ENCODE results near the gene KRTAP10-3.

The KRTAP10-3 gene

DNA sequence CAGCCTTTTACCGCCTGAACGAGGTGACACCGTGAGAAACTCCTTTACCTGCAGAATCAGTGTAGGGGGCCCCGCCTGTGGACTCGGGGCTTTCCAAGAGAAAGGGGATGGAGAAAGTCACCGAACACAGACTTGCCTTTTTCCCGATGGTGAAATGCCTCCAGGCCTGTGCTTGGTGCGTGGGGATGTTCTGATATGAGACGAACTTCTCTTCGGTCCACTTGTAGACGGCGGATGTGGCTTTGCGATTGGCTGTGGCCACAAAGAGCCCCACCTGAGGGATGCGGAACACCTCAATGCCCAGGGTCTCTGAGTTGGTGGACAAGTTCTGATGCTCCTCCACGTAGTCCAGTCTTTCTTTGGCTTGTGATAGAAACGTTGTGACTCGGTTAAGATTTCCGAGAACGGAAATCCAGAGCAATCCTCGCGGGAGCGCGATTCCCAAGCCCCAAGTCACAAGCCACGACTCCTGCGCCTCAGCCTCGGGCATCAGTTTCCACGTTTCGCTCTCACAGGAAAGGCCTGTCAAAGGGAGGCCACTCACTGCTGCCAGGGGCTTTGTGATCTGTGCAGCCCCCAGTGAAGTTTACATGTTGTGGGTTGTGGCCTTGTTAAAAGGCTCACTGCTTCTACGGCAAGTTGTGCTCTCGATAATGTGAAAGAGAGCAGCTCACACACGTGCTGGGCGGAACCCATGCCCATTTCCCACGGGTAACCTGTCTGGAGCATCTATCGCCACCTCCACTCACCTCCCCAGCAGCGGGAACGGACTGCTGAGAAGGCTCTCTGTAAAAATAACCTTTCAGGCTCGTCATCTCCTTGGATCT is 31.2 kb downstream of the KRTAP10-3 start:
- DNase-seq: no peak

DNA sequence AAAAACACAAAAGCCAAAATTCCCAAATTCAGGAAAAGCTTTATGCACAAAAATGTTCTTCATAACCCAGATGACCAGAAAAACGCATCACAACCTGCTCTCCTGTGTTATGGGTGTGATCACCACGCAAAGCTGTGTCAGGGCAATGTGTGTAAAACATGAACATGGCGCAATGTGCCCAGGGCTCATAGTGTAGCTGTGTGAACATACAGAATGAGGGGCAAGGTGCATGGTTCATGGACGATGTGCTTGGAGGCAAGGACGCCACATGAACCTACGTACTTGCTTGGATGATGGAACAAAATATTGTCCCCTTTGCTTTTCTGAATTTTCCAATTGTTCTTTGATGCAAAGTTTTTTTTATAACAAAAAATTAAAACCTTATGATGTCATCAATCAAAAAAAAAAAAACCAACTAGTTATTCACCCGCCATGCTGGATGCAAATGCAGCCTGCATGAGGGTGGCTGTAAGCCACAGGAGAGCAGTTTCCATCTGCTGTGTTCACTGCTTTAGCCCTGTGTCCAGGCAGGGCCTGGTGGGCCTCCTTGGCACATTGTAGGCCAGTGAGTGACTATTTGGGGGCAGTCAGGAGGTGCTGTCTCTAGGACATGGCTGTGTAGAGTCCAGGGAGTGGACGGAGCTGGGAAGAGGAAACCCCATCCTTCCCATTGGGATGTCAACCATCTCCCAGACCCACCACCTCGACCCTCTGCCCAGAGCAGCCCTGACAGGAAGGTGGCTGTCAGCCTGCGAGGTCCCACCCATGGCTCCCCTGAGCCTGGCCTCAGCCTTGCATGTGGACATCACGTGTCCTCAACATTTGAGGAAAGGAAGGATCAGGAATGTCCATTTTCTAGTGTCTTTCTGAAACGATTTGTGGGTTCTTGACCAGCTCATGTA is 32.2 kb downstream of the KRTAP10-3 start:
- DNase-seq: no peak

DNA sequence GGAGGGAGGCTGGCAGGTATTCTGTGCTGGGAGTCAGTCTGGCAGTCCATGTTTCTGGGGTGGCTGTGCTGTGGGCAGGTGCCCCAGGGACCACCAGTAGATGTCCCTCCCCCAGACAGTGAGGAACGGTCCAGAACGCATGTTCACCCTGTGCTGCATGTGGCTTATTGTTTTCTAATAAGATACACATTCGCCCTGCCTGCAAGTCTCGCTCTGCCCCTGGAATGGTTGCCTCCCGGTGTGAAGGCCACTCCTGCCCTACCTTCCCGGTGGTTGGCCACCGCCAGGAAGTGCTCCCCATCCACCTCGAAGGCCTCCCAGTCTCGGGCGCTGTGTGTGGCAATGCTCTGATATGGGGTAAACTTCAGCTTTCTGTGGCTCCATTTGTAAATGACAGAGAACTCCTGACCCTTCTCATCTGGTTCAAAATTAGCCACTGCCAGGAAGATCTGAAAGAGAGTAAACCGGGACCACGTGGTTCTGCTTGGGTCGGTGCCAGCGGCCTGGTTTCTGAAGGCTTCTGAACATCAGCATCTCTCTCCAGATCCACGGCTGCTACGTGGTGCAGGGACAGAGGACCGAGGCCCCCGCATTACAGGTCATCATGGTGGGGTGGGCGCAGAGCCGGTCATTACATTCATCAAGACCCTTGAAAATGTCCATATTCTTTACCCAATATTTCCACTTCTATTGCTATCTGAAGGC is 33.1 kb downstream of the KRTAP10-3 start:
- DNase-seq: no peak

DNA sequence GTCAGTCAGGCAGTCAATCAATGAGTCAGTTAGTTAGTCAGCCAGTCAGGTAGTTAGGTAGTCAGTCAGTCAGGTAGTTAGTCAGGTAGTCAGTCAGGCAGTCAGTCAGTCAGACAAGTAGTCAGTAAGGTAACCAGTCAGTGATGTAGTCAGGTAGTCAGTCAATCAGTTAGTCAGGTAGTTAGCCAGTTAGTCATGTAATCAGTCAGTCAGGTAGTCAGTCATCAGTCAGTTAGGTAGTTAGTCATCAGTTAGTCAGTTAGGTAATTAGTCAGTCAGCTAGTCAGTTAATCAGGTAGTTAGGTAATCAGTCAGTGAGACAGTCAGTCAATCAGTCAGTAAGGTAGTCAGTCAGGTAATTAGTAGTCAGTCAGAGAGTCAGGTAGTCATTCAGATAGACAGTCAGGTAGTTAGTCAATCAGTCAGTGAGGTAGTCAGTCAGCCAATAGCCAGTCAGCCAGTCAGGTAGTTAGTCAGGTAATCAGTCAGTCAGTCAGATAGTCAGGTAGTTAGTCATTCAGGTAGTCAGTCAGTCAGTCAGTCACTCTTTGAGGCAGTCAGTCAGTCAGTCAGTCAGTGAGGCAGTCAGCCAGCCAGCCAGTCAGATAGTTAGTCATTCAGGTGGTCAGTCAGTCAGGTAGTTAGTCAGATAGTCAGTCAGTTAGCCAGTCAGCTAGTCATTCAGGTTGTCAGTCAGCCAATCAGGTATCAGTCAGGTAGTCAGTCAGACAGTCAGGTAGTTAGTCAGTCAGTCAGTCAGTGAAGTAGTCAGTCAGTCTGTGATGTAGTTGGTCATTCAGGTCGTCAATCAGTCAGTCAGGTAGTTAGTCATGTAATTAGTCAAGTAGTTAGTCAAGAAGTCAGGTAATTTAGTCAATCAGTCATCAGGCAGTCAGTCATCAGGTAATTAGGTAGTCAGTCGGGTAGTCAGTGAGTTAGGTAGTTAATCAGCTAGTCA is 33.9 kb downstream of the KRTAP10-3 start:
- DNase-seq: no peak

DNA sequence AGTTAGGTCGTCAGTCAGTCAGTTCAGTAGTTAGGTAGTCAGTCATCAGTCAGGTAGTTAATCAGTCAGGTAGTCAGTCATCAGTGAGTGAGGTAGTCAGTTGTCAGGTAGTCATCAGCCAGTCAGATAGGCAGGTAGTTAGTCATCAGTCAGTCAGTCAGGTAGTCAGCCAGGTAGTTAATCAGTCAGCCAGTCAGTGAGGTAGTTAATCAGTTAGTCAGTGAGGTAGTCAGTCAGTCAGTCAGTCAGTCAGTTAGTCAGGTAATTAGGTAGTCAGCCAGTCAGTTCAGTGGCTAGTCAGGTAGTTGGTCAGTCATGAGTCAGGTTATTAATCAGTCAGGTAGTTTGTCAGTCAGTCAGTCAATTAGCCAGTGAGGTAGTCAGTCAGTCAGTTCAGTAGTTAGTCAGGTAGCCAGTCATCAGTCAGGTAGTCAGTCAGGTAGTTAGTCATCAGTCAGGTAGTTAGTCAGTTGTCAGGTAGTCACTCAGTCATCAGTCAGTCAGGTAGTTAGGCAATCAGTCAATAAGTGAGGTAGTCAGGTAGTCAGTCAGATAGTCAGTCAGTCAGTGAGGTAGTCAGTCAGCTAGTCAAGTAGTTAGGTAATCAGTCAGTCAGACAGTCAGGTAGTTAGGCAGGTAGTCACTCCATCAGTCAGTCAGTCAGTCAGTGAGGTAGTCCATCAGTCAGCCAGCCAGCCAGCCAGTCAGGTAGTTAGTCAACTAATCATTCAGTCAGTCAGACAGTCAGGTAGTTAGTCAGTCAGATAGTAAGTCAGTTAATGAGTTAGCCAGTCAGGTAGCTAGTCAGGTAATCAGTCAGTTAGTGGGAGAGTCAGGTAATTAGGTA is 34.8 kb downstream of the KRTAP10-3 start:
- no peak for DNase-seq

DNA sequence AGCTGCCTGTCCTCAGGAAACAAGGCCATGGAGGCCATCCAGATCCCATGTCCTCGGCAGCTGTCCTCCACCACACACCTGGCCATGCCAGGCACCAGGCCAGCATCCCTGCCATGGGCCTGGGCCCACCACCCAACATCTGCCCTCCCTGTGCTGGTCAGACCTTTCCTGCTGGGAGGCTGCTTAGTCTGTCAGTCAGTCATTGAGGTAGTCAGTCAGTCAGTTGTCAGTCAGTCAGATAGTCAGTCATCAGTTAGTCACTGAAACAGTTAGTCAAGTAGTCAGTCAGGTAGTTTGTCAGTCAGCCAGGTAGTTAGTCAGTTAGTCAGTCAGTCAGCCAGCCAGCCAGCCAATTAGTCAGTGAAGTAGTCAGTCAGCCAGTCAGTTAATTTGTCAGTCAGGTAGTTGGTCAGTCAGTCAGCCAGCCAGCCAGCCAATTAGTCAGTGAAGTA is 35.8 kb downstream of the KRTAP10-3 start:
- no peak for DNase-seq

DNA sequence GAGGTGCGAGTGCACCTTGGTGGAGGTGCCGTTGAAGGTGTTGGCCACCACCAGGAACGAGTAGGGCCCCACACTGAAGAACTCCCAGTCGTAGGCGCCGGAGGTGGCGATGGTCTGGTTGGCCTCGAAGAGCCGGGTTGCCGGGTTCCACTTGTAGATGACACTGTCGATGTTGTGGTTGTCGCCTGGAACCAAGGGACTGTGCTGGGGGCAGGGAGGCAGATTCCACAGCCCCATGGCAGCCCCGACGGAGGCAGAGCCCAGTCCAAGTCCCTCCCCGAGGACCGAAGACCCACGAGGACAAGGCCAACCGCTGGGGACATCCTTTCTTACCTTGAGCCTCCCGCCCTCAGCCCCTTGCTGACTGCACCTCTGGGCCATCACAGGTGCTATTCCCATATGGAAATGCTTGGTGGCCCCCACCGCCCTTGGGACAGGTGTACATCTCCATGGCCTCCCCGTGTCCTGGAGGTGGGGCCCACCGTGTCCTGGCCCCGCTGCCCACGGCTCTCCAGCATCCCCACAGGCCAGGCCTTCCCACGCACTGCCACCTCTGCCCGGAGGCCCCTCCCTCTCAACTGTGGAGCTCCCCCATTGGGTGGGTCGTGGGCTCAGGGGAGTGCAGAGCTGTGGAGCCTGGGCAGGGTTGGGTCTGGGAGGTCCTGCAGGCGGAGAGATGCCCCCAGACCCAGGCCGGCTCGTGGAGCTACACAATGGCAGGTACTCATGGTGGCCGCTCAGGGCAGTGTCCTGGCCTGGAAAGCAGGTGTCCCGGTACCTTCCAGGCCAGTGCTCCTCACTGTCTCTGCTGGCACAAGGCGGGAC is 36.5 kb downstream of the KRTAP10-3 start:
- DNase-seq: no peak

DNA sequence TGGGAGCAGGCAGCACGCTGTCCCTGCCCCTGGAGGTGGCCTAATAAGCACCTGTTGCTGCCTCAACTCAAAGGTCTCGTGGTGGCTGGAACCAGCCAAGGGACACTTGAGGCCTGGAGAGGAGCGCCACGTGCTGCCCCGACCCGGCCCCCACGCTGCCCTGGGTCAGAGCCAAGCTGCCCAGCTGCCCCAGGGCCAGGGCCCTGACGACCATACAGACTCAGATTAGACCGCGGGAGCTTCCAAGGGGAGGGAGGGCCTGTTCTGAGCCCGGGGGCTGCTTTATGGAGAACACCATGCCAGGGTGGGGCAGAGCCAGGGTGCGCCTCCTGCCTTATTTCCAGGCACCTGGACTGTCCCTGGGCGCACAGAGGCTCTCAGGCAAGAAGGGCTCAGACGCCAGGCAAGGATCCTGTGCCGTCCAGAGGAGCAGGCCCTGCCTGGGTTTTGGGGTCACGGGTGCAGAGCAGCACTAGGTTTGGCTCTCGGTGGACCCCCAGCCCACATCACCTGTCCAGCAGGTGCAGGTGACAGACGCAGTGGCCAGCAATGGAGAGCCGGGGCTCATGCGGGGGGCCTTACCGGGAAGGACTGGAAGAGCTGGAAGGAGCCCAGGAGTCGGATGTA is 37.2 kb downstream of the KRTAP10-3 start:
- no peak for DNase-seq

DNA sequence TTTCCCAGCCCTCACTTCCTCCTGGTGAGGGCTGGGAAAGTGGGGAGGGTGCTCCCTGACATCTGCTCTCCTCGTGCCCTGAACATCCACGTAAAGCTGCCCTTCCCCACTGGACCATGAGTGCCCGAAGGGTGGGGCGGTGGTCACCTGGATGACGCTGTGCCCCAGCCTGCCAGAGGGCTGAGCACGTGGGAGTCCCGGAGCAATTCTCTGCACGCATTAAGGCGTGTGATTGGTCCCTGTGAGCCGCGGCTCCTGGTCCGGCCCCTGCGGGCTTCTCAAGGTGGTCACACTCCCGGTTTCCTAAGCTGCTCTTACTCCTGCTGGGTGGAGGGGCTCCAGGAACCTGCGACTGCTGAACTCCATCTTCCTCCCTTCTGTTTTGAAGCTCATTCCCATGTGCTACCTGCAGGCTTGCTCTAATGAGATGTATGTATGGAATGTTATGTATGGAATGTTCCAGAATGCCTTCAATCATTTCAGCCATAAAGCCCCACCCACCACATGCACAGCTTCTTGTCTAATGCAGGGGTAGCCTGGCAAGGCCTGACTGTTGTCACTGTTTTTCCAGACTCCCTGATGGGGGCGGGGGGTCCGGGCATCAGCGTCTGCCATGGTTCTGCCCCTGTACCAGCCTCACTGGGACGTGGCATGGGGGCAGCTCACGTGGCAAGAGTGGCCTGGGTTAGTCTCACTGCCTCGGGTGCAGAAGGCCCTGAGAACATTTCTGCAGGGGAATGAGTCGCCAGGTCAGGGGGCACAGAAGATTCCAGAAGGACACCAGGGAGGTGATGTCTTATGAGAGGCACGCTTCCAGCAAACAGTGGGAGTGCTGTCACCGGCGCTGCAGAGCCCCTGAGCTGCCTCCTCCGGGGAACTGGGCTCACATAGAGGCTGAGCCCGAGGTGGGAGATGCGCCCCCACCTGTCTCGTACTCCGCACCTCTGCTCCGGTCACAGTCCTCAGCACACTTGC is 38.0 kb downstream of the KRTAP10-3 start:
- DNase-seq: no peak

DNA sequence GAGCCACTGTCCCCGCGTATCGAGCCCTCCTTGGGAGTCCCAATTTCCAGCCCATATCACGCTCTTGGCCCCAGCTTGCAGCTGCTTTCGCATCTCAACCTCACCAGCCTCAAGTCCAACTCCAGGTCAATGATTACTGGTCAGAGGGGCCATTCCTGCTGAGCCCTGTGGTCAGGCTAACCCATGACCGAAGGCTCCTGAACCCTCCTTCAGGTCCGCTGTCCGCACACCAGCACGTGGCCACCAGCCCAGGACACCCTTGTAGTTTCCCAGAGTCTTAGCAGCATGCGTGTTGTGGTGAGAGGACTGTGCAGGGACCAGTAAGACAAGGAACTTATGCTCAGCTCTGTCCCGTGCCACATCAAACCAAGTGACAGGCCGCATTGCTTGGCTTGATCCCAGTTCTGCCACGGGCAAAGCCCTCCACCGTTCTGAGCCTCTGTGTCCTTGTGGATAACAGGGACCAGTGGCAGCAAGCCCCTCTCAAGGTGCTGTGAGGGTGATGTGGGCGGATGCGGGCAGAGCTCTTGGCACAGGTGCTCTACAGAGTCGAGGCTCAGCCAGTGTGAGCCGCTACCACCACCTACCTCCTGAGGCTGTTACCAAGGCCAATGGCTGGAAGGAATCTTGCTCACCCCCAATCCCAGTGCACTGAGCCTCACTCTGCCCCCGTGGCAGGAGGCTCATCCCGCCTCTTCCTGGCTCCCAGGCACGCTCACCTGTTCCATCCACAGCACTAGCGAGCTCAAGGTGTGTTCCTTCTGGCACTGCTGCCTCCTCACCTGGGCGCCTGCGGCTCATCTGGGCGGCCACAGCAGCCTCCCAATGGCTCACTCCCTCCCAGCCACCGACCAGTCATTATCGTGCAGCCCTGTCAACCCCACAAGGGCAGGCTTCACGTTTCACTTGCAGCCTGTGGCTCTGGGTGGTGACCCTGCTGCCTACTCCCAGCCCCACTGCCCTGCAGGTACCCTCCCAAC is 39.0 kb downstream of the KRTAP10-3 start:
- DNase-seq: no peak

DNA sequence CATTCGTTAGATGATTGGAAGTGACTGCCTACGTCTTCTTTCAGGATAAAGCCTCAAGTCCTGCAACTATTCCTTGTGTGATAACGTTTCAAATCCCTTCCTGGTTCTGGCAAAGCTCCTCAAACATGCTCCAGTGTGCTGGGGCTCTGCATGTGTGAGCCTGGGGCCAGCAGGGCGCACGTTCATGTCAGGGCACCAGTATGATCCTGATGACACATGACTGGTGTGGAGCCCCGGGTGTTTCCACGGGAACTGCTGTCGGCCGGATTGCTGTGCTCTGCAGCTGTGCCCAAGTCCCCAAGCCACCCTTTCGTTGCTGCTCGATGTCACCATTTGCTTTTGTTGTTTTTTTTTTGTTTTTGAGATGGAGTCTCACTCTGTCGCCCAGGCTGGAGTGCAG is 39.9 kb downstream of the KRTAP10-3 start:
- DNase-seq: no peak

DNA sequence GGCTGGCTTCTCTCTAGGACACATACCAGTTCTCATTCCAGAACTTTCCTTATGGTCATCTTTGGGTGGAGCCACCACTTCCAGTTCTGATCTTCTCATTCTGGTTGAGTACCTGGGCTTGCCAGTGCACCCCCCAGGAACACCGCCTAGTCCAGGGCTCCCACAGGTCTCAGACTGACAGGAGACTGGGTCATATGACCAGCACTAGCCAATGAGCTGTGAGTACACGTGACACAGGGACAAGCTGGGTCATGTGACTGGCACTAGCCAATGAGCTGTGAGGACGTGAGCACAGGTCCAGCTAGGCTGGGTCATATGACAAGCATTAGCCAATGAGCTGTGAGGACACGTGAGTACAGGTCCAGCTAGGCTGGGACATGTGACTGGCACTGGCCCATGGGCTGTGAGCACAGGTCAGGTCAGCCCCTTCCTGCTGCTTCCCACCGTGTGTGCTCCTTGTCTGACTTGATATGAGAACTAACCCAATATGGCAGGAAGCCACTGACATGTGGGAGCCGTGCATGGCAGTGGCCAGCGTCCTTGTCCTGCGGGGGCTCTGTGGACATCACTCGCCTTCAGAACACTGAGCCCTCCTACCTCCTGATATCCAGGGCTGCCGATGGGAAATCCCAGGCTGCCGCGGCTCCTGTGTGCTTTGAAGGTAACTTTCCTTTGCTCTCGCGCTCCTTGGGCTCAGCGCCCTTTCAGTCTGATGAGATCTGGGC is 41.3 kb downstream of the KRTAP10-3 start:
- peak; percentile 23 for DNase-seq

DNA sequence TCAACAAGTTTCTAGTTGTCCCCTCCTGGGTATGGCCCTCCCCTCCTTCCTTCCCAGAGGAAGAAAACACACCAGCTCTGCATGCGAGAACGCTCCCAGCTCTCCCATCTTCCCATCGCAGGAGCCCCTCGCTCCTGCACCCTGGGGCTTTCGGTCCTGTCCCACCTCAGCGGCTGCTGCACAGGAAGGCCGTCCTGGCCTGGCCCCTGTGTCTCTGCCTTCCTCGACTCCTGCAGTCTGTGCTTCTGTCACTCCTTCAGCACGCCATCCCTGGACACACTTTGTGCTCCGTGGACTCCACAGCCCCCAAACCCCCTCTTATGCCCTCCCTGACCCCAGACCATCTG is 41.8 kb downstream of the KRTAP10-3 start:
- DNase-seq: no peak

DNA sequence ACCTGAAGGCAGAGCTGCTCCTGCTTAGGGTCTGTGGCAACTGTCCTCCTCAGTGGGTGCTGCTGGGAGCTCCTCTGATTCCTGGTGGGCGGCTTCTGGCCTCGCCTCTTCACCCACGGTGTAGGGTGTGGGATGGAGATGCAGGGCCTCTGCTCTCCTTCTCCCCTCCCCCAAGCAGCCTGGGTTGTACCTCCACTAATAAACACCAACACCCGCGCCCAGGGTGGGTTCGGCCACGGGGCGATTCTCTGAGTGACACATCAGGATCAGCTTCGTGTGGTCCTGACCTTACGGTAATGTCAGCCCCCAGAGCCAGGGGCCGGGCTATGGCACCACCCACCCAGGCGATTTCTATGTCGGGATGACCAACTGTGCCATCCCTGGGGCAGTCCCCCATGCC is 42.3 kb downstream of the KRTAP10-3 start:
- no peak for DNase-seq

DNA sequence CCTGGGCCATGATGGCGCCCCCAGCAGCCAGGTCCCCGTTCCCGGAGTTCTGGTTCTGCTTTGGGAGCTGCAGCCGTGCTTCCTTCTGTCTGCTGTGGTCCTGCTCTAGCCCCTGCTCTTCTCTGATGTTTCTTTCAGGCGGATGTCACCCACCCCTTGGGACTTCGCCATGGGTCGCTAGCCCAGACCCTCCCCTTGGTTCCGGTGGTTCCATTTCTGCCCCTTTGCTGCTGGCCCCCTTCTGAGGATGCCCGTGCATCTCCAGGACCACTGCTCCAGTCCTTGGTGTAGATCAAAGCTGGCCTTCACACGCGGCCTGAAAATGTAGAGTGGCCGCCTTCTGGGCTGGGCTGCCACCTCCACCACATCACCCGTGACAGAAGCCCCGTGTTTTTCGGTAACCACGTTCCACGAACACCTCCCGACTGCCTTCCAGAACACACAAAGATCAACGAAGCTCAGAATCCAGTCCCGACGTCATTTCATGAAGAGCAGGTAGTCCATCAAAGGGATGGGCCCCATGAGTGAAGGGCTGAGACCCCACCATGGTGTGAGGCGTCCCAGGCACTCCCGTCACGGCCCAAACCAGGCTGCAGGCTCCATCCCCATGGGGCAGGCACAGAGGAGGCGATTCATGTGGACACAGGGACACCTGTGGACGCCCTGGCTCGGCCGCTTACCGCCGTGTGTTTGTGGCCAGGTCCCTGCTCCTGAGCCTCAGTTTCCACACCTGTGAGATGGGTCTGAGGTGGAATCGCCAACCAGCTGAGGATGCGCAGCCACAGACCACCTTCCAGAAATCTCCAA is 43.0 kb downstream of the KRTAP10-3 start:
- DNase-seq: no peak

Measured in hematopoietic multipotent progenitor cell treated with erythropoietin and hydrocortisone succinate and interleukin-3 and kit ligand, for 8 days (in vitro differentiated cells).